Endothelial cell of umbilical vein (primary cell): ENCODE data around the gene ACKR3. TPM values are rescaled to one million over a fixed set of nuclear protein-coding genes. Genes with fewer than 3 reads are reported as not detected.

ENCODE experiments used
- BruUV-seq: library from RNA; stranded (reverse); fragments of 400-500 nt; replicated peaks from 2 replicates; lab custom pipeline; 2021; lab: Mats Ljungman, UMichigan
- CTCF ChIA-PET: fragments of 300-600, 350-600 bp; sonication (Branson Sonifier 250); formaldehyde crosslinking; loops from one replicate; lab custom pipeline; 2021; ENCODE audit warnings: antibody characterized with exemption, inconsistent platforms; lab: Charles Lee
- POLR2A ChIA-PET: fragments of 300-600, 350-600 bp; sonication (Branson Sonifier 250); formaldehyde crosslinking; loops from one replicate; lab custom pipeline; 2021; ENCODE audit warnings: antibody characterized with exemption, inconsistent platforms; lab: Charles Lee
- DNase-seq: peaks from one replicate; pipeline ENCODE4 v3.0.0-alpha.2; 2011; ENCODE audit warnings: low read depth, low spot score
- FAIRE-seq: peaks from 2 replicates; lab custom pipeline; 2011; peaks lifted over from hg19 to GRCh38; lab: Jason Lieb, UNC
- H2AFZ ChIP-seq: 2 replicates; pipeline ENCODE4 v1.6.0; 2012; ENCODE audit warnings: low read depth, low read length, control low read depth, inconsistent platforms
- H3K27ac ChIP-seq: 2 replicates; pipeline ENCODE4 v1.5.1; 2011; ENCODE audit warnings: low read depth, mild to moderate bottlenecking, control low read depth, low read length, moderate library complexity; ENCODE audit not compliant: insufficient read depth
- H3K27me3 ChIP-seq, 2 experiments: 2 replicates each; pipeline versions ENCODE4 v1.6.0 to v1.6.1; 2011; ENCODE audit warnings: low read length in 2 of 2, mixed read lengths in 1 of 2; ENCODE audit not compliant: control insufficient read depth in 2 of 2, insufficient read depth in 2 of 2
- H3K36me3 ChIP-seq, 2 experiments: 2 replicates in 1 of 2; 3 replicates in 1 of 2; pipeline ENCODE4 v1.5.1; 2011; ENCODE audit warnings: low read length in 2 of 2, mild to moderate bottlenecking in 1 of 2, moderate library complexity in 1 of 2; ENCODE audit not compliant: control insufficient read depth in 2 of 2, insufficient read depth in 2 of 2; ENCODE audit errors: extremely low read depth in 1 of 2
- H3K4me1 ChIP-seq: 3 replicates; pipeline ENCODE4 v1.5.1; 2011; ENCODE audit warnings: mild to moderate bottlenecking, low read length; ENCODE audit not compliant: control insufficient read depth, insufficient read depth; ENCODE audit errors: extremely low read depth
- H3K4me2 ChIP-seq: 2 replicates; pipeline ENCODE4 v1.6.1; 2011; ENCODE audit warnings: low read length, control low read depth, mixed read lengths; ENCODE audit not compliant: insufficient read depth
- H3K4me3 ChIP-seq, 3 experiments: fragments of 200-600 bp in 1 of 3; sonication (generic), shearing (Covaris generic) in 1 of 3; replicated peaks in 1 of 3; 2 replicates each; pipeline ENCODE4 v1.5.1; 2011 to 2016; ENCODE audit warnings: control low read depth in 3 of 3, low read length in 3 of 3, mild to moderate bottlenecking in 2 of 3, inconsistent platforms in 1 of 3, low read depth in 1 of 3, moderate library complexity in 1 of 3; ENCODE audit not compliant: insufficient read depth in 1 of 3
- H3K79me2 ChIP-seq: 2 replicates; pipeline ENCODE4 v1.6.0; 2012; ENCODE audit warnings: low read length, inconsistent platforms; ENCODE audit not compliant: control insufficient read depth, insufficient read depth
- H3K9ac ChIP-seq: replicated peaks from 2 replicates; pipeline ENCODE3; 2011; ENCODE audit warnings: low read length, control low read depth; ENCODE audit not compliant: insufficient read depth; ENCODE audit errors: extremely low read depth
- H3K9me1 ChIP-seq: replicated peaks from 3 replicates; pipeline ENCODE4 v1.6.0; 2011; ENCODE audit warnings: mild to moderate bottlenecking, low read length; ENCODE audit not compliant: control insufficient read depth, insufficient read depth; ENCODE audit errors: extremely low read depth
- H3K9me3 ChIP-seq: replicated peaks from 2 replicates; pipeline ENCODE4 v1.5.1; 2012; ENCODE audit warnings: low read length, inconsistent platforms; ENCODE audit not compliant: control insufficient read depth, insufficient read depth
- H4K20me1 ChIP-seq: replicated peaks from 2 replicates; pipeline ENCODE3; 2011; ENCODE audit warnings: mild to moderate bottlenecking, low read length; ENCODE audit not compliant: control insufficient read depth, insufficient read depth; ENCODE audit errors: extremely low read depth
- EZH2 ChIP-seq: IDR thresholded peaks from 2 replicates; pipeline ENCODE4 v1.6.1; 2012; ENCODE audit warnings: borderline replicate concordance, low read depth, mild to moderate bottlenecking, moderate library complexity, low read length, inconsistent platforms; ENCODE audit not compliant: severe bottlenecking
- FOS ChIP-seq: IDR thresholded peaks from 2 replicates; pipeline ENCODE4 v1.6.1; 2011; ENCODE audit warnings: mild to moderate bottlenecking, low read length, moderate library complexity, borderline replicate concordance; ENCODE audit not compliant: insufficient read depth
- GATA2 ChIP-seq: IDR thresholded peaks from 2 replicates; pipeline ENCODE4 v1.7.0; 2011; ENCODE audit warnings: low read depth, mild to moderate bottlenecking, moderate library complexity, mixed read lengths, low read length; ENCODE audit not compliant: insufficient read length, insufficient read depth
- JUN ChIP-seq: IDR thresholded peaks from 2 replicates; pipeline ENCODE4 v1.6.1; 2011; ENCODE audit warnings: borderline replicate concordance, low read depth; ENCODE audit not compliant: insufficient read length, insufficient read depth
- MYC ChIP-seq: IDR thresholded peaks from one replicate; pipeline ENCODE4 v1.6.1; 2011; ENCODE audit warnings: mild to moderate bottlenecking, low read depth, low read length
- POLR2A ChIP-seq: IDR thresholded peaks from 2 replicates; pipeline ENCODE4 v1.6.1; 2012; ENCODE audit warnings: low read depth, mild to moderate bottlenecking, control low read depth, low read length
- POLR2AphosphoS5 ChIP-seq: IDR thresholded peaks from 2 replicates; pipeline ENCODE4 v1.6.1; 2012; ENCODE audit warnings: low read depth, mild to moderate bottlenecking, control low read depth, low read length, moderate library complexity; ENCODE audit not compliant: insufficient read depth
- dilution Hi-C: fragments of 300-500 bp; cut with MboI; formaldehyde crosslinking; loops from one replicate; pipeline ENCODE4 v1.15.0; 2019; ENCODE audit warnings: low sequenced_read_pairs; ENCODE audit not compliant: extremely low pct_ligation_motif_present
- intact Hi-C: fragments of 100-400 bp; cut with micrococcal nuclease; formaldehyde crosslinking; loops from one replicate; pipeline ENCODE4 v1.10.0; 2022
- polyA plus RNA-seq, 4 experiments: library from polyadenylated mRNA; depleted of rRNA in 3 of 4; stranded (reverse) in 3 of 4; unstranded in 1 of 4; fragments of >200 nt; gene quantifications; 2 replicates each; pipeline versions ENCODE4 v1.2.1 to v1.2.3, GENCODE V29; 2011 to 2012; ENCODE audit warnings: missing spikeins in 1 of 4
- total RNA-seq: library from RNA; stranded (reverse); gene quantifications from 2 replicates; pipeline ENCODE4 v1.2.3, GENCODE V29; 2021
- TF ChIP-seq, protein P1 (sequence below), 2 donors: IDR thresholded peaks; 1 replicate in 1 of 2; 2 replicates in 1 of 2; pipeline ENCODE4 v1.5.1; 2011; ENCODE audit warnings: low read length in 2 of 2, mild to moderate bottlenecking in 2 of 2, moderate library complexity in 2 of 2, control low read depth in 1 of 2, inconsistent platforms in 1 of 2, low read depth in 1 of 2; ENCODE audit not compliant: insufficient read depth in 1 of 2; ENCODE audit errors: extremely low read depth in 1 of 2

The ACKR3 gene
- total and polyA plus RNA-seq, 2 donors (not counting 3 experiments of a cell fraction or from before 2014, with no cell fraction given): 31.1 to 428 TPM

DNA sequence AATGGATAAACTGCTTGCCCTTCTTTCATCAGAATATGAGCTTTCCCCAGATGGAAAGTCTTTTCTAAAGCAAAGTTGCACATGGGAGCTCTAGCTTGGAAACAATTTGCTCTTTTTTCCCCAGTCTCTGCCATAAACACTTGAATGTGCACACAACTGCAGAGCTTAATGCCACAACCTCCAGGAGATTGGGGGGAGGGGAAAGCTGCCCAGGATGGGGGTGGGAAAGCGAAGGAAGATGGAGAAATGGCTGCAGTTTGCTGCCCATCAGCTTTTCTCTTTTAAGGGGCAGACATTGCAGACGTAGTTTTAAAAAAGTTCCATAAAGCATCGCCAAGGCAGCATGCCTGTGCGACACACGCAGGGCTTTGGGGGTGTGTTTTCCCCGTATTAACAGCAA, 1.5 kb downstream of the ACKR3 start:
- Histone ChIP-seq H3K79me2 (peaks cover 33% of the 10 kb centered on the region), H3K9me3 (no peaks in the 10 kb centered on the region), H3K27ac (peak overlapping the region; percentile 29), H3K36me3 (peaks cover 0 to 2% of the 10 kb centered on the region in 2 experiments), H3K4me1 (peaks cover 67% of the 10 kb centered on the region), H4K20me1 (no peaks in the 10 kb centered on the region), H3K4me2 (peak overlapping the region; percentile 75), H3K27me3 (no peaks in the 10 kb centered on the region), H3K9me1 (no peaks in the 10 kb centered on the region), H3K9ac (peak overlapping the region; percentile 54), H3K4me3 (peak overlapping the region; percentile 12 to 70 (median 58)), H2AFZ (peak overlapping the region; percentile 26)
- ChIA-PET POLR2A (no interaction called here), CTCF (interaction anchor here (0.8 to 4.6 kb wide), 7 partner anchors 9 to 497 kb away, joined by 3 to 49 read pairs (median 7); no protein-coding TSS in a partner anchor)
- intact Hi-C loops (loop anchor here (2.0 to 5.0 kb wide), 2 partner anchors 318 to 404 kb away; partner anchors contain the start of gene GBX2), dilution Hi-C loops (no loop called here)
- no TSS peak for BruUV-seq
- TF ChIP-seq, protein P1, sequence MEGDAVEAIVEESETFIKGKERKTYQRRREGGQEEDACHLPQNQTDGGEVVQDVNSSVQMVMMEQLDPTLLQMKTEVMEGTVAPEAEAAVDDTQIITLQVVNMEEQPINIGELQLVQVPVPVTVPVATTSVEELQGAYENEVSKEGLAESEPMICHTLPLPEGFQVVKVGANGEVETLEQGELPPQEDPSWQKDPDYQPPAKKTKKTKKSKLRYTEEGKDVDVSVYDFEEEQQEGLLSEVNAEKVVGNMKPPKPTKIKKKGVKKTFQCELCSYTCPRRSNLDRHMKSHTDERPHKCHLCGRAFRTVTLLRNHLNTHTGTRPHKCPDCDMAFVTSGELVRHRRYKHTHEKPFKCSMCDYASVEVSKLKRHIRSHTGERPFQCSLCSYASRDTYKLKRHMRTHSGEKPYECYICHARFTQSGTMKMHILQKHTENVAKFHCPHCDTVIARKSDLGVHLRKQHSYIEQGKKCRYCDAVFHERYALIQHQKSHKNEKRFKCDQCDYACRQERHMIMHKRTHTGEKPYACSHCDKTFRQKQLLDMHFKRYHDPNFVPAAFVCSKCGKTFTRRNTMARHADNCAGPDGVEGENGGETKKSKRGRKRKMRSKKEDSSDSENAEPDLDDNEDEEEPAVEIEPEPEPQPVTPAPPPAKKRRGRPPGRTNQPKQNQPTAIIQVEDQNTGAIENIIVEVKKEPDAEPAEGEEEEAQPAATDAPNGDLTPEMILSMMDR (IDR thresholded peaks at IDR 0.05; ENCODE audit: extremely low read depth in 1 of 2, insufficient read depth in 1 of 2, low read depth in 1 of 2, low read length in 2 of 2): no peak
- TF ChIP-seq MYC: no peak
- no peak for TF ChIP-seq POLR2AphosphoS5
- TF ChIP-seq FOS: no peak
- TF ChIP-seq POLR2A: no peak
- no peak for TF ChIP-seq GATA2
- no peak for TF ChIP-seq EZH2
- no peak for TF ChIP-seq JUN
- FAIRE-seq (peak; percentile 71), DNase-seq (no peak)
